Stimulated activated CD8-positive, alpha-beta memory T cell treated with anti-CD3 and anti-CD28 coated beads, Interleukin-7, amount 100 ng/mL, for 24 hours (primary cell): ENCODE results near the gene RFPL3.
"Not testable (repeated sequence)": the region's sequence is repeated elsewhere in the genome, so short reads cannot be mapped to it uniquely, and the experiment has no call there.

ENCODE experiments used
- DNase-seq: peaks from one replicate; pipeline ENCODE4 v3.0.0-alpha.2; 2020; ENCODE audit warnings: low read depth

RFPL3 gene

DNA sequence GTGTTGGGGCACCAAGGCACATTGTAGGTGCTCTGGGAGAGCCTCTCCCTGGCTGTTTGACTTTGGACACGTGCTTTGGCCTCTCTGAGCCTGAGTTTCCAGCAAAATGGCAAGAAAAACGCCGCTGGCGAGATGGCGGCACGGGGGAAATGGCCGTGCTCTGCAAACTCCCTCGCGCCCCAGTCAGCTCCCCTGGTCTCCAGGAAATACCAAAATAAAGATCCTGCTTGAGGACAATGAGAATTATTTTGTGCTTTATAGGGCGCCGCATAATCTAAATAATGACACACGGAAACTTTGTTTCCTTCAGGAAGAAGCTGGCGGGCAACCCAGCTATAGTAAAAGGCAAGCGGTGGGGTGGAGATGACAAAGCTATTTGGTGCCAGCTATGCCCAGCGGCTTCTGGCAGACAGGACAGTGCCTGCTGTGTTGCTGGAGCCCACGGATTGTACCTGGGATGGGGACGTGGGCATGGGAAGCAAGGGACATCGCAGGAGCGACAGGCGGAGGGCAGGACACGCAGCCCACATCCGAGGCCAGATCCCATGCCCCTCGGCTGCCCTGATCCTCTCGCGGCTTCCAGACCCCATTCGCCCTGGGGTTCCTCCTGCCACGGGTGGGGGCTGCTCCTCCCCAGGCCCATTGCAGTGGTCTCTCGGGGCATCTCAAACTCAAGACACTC is 26.3 kb upstream of the RFPL3 start:
- no peak for DNase-seq

DNA sequence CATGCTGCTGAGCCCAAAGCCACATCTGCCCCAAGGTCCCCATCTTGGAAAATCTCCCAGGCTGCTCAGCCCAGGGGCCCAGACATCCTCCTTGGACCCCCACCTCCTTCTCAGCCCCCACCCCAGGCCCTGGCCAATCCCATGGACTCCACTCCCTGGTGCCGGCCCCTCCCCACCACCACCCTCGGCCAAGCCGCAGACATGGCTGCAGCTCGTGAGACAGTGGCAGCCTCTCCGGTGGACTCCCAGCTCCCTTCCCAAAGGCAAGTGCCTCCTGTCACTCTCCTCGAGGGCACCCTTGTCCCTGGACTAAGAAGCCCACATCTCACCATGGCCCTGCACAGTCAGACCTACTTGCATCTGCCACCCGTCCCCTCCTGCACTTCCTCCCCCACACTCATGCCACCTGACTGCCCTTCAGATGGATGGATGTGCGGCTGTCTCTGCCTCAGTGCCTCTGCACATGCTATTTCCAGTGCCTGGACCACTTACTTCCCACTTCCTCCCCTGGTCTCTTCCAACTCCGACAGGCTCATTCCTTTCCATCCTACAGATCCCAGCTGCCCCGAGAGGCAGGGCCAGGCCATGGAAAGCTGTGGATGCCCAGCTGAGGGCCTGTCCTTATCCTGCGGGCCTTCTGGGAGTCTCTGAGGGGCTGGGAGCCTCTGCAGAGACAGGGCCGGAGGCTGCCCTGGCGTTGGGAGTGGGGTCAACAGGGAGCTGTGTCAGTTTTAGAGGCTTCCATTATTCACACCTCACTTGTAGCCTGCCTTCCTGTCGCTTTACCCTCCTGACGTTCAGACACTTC is 25.5 kb upstream of the RFPL3 start:
- DNase-seq = no peak

DNA sequence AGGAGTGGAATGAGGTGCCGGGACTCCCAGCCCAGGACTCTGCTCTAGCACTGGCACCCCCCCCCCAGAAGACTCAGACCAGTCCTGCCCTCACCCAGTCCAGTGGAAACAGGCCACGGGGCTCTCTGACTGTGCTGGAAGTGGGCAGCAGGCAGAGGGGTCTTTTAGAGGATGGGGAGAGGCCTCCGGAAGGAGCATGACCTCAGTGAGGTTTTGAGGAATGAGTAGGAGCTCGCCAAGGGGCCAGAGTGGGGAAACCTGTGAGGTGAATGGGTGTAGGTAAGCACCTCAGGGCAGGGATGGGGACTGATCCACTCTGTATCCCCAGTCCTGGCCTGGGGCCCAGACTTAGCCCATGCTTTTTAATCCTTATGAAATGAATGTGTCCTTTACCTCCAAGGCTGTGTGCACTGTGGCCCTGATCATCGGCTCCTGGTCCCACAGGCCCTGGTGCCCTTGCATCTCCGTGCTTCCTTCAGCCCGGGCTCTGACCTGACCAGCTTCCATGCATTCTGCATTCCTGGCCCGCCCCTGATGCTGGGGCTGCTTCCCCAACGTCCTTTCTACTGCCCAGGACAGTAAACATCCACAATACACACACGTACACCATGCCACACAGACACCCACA is 24.4 kb upstream of the RFPL3 start:
- DNase-seq = no peak

DNA sequence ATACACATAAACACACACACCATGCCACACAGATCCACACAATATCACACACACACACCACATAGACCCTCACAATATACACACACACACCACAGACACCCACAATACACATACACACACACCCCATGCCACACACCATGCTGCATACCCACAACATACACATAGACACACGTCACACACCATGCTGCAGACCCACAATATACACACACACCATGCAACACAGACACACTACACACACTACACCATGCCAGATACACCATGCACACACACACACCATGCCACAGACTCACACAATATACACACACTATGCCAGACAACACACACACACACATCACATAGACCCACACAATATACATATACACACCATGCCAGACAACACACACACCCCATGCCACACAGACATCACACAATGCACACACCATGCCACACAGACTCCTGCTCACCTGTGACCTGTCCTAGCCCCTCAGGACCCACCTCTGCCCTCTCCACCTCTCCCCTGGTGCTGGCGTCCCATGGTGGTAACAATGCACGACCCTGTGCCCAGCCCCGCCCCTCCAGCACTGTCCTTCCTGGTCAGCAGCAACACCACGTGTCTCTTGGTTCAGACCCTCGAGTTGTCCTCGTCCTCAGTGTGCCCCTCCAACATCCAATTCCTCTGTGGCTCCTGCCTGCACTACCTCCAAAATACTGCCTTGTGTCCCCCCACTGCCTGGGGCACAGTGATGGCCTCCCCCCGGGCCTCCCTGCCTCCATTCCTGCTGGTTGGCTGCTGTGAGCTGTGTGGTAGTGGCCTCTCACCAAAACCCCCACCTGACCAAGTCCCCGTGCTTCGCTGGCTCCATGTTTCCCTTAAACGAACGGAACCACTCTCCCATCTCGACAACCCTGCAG is 23.7 kb upstream of the RFPL3 start:
- DNase-seq = no peak

DNA sequence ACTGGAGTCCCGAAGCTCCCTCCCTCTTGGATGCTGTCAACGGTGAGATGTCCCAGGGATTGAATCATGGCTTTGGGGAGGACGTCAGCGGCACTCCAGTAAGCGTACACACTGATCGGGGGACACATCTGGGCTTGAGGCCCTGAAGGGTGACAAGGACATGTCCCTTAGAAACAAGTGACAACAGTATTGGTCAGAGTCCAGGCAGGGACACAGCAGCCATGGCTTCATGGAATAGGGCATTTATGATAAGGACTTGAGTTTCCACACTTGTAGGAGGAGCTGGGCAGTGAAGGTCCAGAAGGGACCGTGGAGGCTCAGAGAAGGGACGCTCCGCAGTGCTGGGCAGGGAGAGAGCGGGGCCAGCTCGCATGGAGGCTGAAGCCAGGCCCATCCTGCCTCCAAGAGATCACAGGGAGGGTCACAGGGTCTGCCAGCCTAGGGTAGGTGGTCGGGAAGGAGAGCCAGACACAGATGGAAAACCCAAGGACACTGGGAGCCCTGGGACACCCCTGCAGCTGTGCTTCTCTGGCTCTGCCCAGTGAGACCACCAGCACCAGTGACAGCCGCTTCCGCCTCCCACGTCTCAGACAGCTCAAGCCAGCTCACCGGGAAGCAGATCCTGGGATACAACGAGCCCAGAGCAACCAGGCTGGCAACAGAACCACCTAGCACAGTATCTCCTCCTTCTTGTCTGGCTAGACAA is 22.9 kb upstream of the RFPL3 start:
- no peak for DNase-seq

DNA sequence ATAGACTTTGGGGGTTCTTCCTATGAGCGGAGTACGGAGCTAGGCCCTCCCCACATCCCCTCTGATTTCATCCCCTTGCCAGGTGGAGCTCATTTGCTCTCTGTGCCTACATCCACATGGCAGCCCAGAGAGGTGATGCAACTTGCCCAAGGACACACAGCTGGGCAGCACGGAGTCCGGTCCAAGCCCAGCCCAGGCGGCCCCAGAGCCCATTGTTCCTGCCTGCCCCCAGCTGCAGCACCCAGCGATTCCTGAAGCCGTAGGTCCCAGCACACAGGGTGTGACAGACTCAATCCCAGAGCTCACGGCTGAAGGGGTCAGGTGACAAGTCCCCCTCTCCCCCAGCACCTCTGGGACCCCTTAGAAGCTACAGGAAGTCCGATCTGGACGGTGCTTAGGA is 22.2 kb upstream of the RFPL3 start:
- DNase-seq = no peak

DNA sequence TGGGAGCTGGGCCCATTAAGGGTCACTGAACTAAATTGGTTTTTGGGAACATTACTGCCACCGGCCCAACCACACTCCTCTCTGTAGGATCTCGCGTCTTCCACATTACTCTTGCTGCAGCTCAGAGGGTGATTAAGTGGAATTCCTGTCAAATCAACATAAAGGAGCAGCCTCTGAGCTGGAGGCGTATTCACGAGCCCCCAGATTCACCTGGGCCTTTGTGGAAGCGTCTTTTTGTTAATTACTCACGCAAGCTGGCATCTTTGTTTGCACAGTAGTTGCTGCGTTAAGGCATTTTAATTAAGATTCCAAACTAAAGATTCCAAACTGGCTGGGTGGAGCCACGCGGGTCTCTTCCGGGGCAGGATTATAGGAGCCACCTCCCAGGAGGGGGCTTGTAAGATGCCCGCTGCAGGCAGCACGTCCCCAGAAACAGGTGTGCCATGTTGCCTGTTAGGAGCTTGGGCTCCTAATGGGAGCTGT is 21.5 kb upstream of the RFPL3 start:
- no peak for DNase-seq

DNA sequence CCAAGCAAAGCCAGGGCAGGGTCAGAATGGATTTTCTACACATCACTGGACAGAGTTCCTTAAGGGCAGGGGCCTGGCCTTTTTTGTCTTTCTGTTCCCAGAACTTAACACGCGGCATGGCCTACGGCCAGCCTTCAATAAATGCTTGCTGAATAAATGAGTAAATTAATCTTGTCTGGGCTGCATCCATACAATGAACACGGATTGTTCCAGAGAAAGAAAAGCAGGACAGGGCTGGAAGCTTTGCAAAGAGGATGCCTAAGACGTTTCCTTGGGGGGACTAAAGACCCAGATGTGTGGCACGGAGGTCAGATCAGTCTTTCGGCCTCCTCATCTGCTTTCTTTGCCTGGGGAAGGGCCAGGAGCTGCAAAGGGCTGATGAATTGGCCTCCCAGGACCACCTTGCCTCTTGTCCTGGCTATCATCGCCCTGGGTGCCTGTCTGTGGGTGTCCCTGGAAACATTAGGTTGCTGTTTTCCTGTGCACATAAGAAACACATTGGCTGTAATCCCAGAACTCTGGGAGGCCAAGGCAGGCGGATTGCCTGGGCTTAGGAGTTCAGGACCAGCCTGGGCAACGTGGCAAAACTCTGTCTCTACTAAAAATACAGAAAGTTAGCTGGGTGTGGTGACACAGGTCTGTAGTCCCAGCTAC is 20.8 kb upstream of the RFPL3 start:
- DNase-seq = no peak

DNA sequence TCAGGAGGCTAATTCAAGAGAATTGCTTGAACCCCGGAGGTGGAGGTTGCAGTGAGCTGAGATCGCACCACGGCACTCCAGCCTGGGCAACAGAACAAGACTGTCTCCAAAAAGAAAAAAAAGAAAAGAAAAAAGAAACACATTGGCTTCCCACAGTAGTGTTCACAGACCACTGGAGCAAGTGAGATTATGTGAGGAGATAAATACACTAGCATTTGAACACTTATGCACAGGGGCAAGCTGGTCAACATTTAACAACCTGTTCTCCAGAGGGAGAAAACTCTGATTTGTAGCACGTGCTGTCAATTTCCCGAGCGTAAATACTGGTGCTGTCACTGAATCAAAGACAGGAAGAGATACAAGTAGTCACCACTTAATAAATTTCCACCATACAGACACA is 20.2 kb upstream of the RFPL3 start:
- not testable (repeated sequence) for DNase-seq

DNA sequence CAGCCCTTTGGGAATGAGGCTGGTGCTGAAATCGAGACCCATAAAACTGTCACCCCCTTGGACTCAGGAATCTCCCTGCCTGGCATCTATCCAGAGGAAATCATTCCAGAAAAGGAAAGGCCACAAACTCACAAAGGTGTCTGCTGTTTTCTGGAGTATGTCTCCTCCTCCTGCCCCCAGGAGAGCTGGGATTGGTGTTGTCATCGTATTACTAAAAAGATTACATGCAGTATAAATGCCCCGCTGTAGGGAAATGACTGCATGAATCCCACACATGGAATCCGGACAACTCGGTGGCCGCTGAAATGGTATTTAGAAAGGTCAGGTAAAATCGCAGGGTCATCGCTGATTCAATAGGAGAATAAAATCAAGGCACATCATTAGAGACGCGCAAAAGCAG is 18.9 kb upstream of the RFPL3 start:
- no peak for DNase-seq

DNA sequence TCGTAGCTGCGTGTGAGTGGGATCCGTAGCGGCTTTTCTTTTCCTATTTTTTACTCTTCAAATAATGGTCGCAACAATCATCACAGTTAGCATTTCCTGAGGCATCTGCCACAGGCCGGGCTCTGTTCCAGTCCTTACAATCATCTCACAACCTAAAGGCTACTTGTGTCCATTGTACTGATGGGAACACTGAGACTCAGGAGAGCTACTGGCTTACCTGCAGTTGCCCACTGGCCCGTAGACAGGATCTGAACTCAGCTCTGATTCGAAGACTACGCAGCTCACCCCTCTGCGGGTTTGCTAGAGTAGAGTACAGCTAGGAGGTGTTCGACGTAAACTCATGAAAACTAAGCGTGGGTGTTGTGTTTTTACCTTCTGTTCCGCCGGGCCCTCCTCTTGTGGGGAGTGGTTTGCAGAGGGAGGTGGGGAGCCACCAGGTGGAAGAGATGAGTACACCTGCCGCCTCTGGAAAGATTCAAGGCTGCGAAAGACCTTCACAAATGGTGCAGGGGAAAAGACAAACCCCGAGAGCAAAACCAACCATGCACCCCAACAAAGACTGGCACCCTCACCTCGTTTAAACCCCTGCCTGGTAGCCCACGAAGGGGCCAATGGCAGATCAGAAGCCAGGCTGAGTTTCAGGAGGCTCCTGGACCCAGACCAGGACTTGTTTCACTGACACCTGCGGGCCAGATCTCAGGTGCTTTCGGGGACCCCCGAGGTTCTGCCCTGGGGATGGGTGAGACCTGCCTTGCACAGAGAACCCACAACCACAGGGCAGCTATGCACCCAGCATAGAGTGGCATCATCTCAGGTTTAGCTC is 18.3 kb upstream of the RFPL3 start:
- DNase-seq = no peak

DNA sequence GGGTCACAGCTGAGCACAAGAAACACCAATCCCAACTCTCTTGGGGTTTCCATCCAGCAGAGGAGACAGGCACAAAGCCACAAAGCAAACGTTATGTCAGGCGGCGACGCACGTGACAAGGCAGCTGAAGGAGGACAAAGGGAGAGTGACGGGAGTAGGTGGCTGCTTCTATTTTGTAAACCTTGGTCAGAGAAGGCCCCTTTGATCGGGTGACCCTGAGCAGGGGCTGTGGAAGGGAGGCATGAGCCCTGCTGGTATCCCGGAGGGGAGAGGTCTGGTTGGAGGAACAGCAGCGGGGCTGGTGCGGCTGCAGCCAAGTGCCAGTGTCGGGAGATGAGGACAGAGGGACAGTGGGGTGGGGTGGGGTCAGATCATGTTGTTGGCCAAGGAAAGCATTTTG is 17.3 kb upstream of the RFPL3 start:
- DNase-seq = no peak

DNA sequence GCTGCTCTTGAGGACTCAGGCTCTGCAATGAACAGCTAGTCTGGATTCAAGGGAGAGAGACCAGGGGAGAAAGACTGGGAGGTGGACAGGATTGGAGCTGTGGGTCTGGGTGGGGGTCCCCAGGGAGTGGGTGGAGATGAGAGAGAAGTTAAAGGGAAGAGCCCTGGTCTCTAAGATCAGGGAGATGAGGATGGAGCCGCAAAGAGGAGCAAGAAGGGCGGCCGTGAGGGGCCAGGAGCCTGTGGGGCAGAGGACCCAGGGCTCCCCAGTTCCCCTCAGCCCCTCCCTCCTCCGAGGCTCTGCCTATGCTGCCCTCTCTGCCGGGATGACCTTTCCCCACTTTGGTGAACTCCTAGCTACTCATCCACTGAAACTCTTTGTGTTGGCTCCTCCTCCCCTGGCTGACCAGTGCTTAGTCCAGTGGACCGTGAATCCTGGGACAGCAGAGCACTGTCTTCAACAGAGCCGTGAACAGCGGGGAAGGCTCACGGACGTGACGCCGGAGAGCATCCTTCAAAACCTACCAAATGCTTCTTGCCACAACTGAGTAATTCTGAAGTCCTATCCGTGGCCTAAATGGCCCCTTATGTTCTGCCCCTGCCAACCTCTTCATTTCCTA is 16.4 kb upstream of the RFPL3 start:
- DNase-seq = no peak

DNA sequence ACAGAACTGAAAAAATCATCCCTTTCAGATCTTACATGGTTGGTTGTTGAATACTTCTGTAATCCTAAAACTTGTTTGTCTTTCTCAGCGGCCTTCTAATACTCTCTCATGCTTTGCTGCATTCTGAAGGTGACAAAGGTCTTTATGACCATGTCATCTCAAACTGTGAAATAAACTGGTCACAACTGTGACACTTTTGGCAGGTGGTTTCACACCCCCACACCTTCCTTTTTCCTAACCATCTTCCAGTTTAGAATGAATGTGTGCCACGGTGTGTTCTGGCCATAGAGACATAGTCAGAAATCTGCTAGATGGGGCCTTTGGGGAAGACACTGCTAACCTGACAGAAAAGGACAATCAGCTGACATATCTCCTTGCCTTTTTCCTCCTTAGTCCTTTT is 14.7 kb upstream of the RFPL3 start:
- DNase-seq = no peak

DNA sequence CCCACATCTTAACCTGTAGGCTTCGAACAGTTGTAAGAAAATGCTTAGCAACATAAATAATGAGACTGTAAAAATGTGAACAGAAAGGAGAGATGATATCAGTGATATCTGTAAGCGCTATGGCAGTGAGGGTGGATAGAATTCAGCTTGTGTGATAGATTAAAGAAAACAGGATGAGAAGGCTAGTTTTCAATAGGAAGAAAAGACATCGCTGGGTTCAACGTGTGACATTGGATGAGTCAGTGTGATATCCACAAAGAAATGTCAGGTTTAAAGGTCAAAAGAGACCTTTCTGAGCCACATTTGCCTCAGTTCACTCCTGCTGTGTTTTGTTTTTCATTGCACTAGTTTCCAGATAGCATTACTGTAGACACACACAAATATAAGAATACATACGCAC is 13.7 kb upstream of the RFPL3 start:
- DNase-seq = no peak

DNA sequence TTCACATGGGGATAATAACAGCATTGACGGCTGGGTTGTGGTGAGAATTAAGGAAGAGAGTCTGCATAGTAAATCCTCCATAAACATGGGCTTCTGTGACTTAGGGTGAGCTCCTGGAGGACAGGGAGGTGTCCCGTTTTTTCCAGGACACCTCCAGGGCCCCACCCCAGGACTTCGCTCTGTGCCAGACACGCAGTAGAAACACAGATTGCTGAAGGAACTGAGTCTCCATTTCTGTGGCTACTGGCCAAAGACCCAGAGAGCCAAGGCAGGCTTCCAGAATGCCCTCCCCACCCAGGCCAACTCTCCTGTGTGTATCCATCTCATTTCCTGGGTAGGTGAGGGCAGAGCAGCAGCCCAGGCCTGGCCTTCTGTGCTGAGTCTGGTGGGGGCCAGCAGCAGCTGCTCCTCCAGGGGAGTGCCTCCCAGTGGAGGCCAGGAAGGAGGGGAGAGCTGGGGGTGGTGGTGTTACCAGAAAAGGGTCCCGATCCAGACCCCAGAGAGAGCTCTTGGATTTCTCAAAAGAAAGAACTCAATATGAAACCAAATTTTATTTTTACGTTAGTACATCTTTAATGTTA is 9.5 kb upstream of the RFPL3 start:
- DNase-seq = no peak

DNA sequence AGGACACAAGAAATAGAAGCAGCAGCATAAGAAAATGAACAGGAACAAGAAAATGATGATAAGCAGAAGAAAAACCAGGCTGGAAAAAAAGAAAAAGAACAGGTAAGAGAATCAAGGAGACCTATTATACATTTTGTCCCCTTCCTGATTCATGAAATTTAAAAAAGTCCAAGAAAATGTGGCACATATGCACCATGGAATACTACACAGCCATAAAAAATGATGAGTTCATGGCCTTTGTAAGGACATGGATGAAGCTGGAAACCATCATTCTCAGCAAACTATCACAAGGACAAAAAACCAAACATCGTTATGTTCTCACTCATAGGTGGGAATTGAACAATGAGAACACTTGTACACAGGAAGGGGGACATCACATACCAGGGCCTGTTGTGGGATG is 5.8 kb upstream of the RFPL3 start:
- DNase-seq = not testable (repeated sequence)

DNA sequence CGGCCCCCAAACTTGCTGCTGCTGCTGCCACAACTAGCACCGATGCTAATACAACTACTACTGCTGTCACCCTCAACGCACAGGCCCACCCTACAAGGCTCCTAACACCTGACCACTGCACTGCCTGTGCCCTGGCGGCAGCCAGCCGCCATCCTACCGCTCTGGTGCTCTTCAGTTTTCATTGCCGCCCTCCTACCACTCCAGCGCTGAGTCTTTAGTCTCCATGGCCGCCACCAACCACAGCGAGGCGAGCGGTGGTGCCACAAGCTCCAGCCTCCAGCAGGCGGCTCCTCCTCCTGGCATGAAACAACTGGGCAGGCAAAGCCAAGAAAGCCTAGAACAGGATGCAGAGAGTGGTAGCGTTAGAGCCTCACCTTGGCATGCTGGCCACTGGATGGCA is 5.0 kb upstream of the RFPL3 start:
- no peak for DNase-seq

DNA sequence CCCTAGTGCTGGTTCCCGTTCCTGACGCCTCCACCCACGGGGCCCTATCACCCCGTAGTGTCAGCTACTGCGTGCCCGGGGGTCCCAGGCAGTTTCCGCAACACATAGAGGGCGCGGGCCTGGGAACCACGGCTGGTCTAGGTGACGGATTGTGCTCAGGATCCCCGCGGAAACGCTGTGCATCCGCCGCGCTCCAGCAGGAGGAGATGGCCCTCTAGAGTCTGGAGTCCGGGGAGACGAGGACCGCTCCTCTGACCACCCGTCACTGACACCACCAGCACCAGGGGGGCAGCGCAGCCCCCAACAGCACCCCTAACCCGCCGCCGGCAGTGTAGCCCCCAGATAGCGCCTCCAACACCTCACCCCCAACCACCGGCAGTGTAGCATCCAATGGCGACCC is 4.4 kb upstream of the RFPL3 start:
- DNase-seq = no peak
